Stimulated activated CD8-positive, alpha-beta memory T cell treated with anti-CD3 and anti-CD28 coated beads, Interleukin-12 subunit alpha, Interleukin-12 subunit beta, amount 100 ng/mL, for 24 hours (primary cell): Measurements from ENCODE around the gene TFCP2L1.
"Not testable (repeated sequence)": the region's sequence is repeated elsewhere in the genome, so short reads cannot be mapped to it uniquely, and the experiment has no call there.

Experiments
- DNase-seq: peaks from one replicate; pipeline ENCODE4 v3.0.0-alpha.2; 2020; ENCODE audit errors: extremely low read depth

The TFCP2L1 gene

DNA sequence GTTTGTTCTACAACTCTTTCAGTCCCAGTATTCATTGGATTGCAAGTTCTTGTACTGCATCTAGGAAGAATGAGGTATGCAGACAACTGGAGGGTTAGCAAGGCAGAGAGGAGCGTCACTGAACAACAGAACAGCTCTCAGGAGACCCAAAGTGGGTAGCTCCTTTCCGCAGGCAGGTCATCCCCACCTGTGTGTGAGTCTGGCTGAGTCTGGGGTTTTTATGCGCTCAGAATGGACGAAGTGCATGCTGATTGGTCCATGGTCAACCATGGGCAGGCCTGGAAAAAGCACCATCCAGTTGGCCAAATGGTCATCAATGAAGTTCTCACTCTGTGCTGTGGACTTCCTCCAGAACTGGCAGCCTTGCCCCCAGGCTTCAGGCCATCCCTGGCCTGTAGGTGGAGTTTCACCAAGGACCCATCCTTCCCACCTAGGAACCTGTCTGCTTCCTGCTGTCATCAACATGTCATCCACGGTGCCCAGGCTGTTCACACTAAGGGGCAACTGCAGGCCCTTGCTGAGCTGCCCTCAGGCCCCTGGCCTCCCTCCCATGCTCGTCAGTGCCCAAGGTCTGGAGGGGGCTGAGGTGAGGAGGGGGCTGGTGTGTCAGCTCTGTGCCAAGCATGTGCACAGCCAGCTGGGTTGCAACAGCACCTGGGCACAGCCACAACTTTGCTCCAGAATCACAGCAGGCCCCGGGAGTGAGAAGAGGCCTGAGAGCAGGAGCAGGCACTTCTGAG lies 11.1 kb upstream of the TFCP2L1 start:
- DNase-seq, result no peak

GRCh38 chr2:121294881-121295840 lies 10.2 kb upstream of the TFCP2L1 start:
- no peak for DNase-seq

DNA sequence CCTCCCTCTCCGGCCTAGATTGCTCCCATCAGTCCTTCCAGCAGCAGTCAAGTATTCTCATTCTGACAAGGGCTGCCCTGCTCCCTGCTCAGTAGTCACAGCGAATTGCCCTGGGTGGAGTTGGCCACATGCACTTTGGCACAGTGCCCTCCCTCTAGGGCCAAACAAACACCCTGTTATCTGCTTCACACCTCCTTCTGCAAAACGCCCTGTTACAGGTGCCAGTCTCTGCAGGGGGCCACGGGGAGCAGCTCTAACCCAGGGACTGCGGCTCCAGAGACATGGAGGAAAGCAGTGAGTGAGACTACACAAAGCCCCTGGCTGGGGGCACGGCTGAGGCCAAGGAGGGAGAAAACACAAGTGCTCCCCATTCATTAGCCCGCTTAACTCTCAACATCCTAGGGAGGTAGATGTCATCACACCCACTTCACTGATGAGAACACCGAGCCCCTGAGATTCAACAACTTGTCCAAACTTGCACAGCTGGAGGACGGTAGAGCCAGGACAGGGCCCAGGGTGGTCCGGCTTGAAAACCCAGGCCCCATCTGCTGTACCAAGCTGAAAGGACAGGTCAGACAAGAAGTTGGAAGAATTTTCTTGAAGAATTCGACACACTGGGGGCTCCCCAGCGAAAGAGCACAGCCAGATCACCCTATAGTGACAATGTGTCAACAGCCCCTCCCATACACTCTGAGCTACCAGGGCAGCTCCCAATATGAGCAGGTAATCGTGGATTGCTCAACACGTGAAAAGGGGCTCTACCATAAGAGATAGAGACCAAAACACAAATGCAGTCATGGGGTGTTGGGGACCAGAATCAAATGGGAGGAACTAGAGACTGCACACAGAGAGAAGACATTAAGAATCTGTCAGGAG lies 8.7 kb upstream of the TFCP2L1 start:
- no peak for DNase-seq

DNA sequence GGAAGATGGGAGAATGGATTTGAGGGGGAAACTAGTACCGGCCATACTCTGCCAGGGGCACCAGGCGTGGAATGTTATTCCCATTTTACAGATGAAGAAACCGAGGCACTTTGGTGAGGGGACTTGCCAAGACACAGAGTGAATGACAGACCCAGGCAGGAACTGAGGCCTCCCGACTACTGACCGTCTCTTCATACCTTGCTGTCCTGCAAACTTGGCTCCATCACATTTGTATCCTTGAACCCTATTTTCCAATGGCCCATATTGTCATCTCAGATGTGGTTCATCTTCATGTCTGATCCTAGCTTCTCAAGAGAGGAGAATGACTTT lies 6.2 kb upstream of the TFCP2L1 start:
- DNase-seq, result no peak

GRCh38 chr2:121289271-121289670 lies 4.3 kb upstream of the TFCP2L1 start:
- DNase-seq, result no peak

DNA sequence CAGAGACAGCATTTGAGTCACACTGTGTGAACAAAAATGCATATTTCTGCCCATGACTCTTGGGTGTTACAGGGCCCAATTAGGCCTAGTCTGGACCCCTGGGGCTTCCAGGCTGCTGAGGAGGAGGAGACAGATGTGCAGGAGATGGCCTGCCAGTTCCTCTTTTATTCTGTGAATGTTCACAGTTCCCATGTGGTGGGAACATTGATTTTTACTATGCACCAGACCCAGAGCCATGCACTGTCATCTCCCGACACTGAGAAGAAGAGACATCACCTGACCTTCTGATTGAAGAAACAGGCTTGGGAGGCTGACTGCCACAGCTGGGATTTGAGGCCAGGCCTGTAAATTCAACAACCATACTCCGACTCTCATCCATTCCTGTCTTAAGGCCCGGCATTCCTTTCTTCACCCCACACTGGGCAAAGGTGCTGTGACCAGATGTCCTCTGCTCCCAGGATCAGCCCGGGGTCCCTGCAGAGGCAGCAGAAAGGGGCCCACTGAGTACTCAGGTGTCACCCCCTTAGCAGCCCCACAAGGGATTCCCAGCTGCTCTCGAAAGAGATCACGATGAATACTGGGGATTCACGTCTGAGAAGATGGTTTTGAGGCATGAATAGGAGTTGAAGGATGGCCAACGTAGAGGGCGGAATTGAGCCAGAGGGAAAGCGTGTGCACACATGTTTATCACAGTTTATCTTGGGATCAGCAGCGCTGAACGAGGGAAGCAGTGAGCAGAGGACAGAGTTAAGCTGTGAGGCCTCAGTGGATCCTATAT lies 3.6 kb upstream of the TFCP2L1 start:
- DNase-seq, result no peak

DNA sequence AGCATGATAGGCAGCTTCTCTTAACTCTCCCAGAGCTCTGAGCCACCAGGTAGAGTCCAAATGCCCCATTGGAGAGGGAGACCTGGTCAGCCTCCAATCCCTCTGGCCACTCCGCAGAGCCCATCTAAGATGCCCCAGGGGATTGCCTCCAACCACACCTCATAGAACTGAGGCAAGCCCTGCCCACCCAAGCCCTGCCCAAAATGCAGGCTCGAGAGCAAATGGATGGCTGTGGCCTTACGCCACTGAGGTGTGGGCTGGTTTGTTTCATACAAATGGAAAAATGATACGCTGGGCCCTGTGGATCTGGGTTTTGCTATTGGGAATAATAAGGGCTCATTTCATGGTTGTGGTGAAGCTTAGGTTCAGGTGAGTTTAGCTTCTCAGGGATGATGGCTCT lies 3.0 kb upstream of the TFCP2L1 start:
- no peak for DNase-seq

- no peak for DNase-seq
Observed at GRCh38 chr2:121287146-121287798, 2.3 kb upstream of the TFCP2L1 start.

DNA sequence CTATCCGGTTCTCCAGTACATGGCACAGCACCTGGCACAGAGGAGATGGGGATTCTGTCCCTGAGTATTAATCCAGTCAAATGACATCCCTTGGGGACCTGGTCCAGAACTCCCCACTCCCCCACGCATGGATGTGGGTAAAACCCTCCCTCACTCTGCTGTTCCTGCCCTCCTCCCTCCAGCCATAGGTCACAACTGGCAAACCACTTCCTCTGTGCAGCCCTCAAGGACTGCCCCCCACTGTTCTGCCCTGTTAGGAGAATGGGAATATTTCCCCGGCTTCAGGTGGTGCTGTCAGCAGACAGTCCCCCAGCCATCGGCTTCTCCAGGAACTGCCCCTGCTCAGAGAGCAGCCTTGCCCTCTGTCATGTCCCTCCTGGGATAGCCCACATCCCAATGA lies 1.5 kb upstream of the TFCP2L1 start:
- DNase-seq, result no peak

DNA sequence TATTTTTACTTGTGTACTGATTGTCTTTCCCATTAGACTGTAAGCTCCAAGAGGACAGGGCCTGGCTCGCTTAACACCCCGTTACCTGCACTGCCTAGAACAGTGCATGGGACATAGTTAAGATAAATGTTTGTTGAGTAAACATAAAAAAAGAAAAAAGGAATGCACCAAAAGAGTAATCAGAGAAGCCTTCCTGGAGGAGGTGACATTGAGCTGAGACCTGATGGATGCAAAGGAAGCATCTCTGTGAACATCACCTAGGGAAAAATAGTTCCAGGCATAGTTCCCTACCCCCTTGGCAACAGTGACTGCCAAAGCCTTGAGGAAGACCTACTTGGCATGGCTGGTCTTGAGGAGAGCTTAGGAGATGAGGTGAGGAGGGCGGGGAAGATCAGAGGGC lies 924 bp upstream of the TFCP2L1 start:
- DNase-seq, result no peak

GRCh38 chr2:121283670-121284462 lies 1.1 kb downstream of the TFCP2L1 start:
- DNase-seq, result no peak

GRCh38 chr2:121282800-121283385 lies 2.1 kb downstream of the TFCP2L1 start:
- no peak for DNase-seq

DNA sequence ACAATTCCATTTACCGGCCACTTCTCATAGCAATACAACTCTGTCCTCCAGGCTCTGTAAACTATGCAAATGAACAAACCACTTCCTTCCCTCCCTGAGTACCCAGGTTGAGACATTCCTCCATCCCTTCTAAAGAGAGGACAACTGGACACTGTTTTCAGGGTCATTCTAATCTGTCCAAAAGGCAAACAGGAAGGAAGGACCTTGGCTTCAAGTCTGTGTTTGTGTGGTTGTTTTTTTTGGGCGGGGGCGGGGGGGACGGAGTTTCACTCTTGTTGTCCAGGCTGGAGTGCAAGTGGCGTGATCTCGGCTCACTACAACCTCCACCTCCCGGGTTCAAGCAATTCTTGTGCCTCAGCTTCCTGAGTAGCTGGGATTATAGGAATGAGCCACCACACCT lies 3.3 kb downstream of the TFCP2L1 start:
- DNase-seq, result no peak

DNA sequence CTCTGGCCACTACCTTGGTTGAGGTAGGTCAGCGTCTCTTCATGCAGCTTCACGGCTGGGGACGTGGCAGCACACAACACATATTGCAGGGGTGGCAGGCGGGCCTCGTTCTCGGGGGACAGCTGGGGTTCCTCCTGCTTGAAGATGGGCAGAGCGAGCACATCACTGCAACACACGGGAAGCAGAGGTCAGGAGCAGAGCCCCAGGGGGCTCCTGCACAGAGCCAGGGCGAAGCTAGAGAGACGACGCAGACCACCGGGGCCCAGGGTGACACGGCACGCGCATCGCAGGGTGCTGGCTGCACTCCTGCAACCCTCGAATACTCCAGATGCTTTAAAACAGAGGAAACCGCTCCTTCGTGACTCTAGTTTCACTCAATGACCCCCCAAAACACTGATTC lies 3.9 kb downstream of the TFCP2L1 start:
- no peak for DNase-seq

DNA sequence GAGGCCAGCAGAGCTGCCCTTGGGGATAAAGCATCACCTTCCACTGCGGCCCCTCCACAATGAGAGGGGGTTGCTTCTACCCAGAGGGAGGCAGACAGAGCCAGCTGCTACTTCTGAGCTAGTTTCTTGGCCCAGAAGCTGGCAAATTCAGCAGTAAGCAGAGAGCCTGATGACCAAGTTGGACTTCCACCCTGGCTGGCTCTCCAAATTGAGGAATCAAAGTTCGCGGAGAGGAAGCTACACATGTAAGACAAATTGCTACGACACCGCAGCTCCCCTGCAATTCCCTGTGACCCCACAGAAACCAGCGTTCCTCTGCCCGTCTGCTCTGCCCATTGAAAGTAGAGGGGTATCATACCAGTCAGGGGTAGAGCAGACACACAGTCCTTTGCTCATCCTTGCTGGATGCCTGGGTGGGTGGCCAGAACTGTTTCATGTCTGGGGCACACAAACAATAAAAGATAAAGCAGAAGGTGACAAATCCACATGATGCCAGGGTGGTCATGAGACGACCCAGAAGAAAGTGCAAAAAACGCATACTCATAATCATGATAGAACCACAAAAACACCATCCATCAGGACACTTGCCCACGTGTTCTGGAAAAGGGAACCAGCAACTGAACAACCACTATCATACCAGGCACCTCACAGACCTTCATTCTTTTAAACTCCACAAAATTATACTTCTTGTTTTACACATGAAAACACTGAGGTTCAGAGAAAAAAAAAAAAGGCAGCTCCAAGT lies 5.4 kb downstream of the TFCP2L1 start:
- DNase-seq, result no peak

DNA sequence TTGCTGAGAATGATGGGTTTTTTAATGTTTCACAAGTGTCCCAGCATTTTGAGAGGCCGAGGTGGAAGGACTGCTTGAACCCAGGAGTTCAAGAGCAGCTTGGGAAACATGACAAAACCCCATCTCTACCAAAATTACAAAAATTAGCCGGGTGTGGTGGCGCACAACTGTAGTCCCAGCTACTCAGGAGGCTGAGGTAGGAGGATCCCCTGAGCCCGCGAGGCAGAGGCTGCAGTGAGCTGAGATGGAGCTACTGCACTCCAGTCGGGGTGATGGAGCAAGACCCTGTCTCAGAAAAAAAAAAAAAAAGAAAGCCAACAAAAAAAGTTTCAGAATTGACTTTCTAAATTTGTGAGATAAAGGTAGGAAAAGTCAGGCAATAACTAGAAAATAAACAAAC lies 8.7 kb downstream of the TFCP2L1 start:
- no peak for DNase-seq

GRCh38 chr2:121273116-121273515 lies 11.9 kb downstream of the TFCP2L1 start:
- no peak for DNase-seq

DNA sequence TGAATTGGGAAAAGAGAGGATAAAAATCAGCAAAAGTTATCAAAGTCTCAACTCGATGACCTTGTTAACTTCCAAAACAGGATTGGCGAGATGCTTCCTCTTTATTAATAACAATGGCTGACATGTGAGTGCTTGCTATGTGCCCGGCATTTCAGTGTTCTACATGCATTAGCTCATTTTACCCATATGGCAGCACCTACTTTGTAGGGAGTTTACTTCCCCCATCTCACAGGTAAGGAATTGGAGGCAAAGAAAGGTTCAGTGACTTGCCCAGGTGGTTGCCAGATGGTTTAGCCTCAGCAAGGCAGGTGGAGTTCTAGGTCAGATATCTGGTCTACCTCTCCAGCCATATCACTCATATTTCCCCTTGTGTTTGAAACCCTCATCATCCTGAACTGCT lies 12.4 kb downstream of the TFCP2L1 start:
- DNase-seq, result no peak

DNA sequence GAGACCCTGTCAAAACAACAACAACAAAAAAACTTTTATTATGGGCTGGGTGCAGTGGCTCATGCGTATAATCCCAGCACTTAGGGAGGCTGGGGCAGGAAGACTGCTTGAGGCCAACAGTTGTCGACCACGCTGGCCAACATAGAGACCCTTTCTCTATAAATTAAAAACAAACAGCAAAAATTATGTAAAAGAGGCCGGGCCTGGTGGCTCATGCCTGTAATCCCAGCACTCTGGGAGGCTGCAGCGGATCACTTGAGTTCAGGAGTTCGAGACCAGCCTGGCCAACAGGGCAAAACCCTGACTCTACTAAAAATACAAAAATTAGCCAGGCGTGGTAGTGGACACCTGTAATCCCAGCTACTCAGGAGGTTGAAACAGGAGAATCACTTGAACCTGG lies 15.6 kb downstream of the TFCP2L1 start:
- DNase-seq, result not testable (repeated sequence)
